Measurements from ENCODE around the gene MED19. TPM values are rescaled to one million over a fixed set of nuclear protein-coding genes. Genes with fewer than 3 reads are reported as not detected.

The MED19 gene
- total and polyA plus RNA-seq, 3 experiments from 2014 or later: 16.8 to 19.7 (median 18.4) TPM

DNA sequence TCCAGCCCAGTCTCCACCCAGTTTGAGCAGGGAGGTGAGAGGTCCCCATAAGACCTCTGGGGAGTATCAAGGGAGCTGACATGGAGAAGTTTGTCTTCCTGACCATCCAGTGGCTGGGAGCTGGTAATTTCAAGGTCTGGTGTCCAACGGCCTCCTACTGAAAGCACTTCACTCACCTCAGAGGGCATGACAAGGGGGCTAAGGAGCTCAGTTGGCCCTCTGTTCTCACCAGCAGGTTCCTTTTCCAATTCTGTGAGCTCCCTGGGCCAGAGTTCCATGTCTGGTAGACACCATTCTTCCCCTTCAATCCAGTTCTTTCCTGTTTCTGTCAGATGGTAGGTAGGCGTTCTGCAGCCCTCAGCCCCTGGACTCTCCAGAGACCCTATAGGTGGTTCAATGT is 32.3 kb upstream of the MED19 start:
- H3K4me3 Mint-ChIP-seq: peak overlapping the region in 4 of 7 donors; percentile 28 to 59 (median 56)
- Histone ChIP-seq H3K27ac (ENCODE audit: low read depth, low read length) (no peak overlapping the region), H3K4me1 (ENCODE audit: insufficient read depth, low read length) (peaks cover 26% of the 10 kb centered on the region), H3K4me3 (ENCODE audit: low read length) (no peak overlapping the region), H3K36me3 (ENCODE audit: insufficient read depth, low read length) (peaks cover 17% of the 10 kb centered on the region), H3K9me3 (ENCODE audit: low read length) (no peaks in the 10 kb centered on the region), H3K27me3 (ENCODE audit: insufficient read depth, low read length, poor library complexity, severe bottlenecking) (no peaks in the 10 kb centered on the region)
- peaks cover 30 to 58% (median 40%) of the 10 kb centered on the region in 3 donors for H3K4me1 Mint-ChIP-seq
- CTCF ChIA-PET: interaction anchor here (1.2 to 2.3 kb wide), 3 partner anchors 57 to 251 kb away, joined by 3 to 8 read pairs (median 4); partner anchors contain the start of gene UBE2L6
- POLR2A ChIA-PET: no interaction called here
- H3K36me3 Mint-ChIP-seq: peaks cover 0 to 68% (median 12%) of the 10 kb centered on the region in 3 donors
- DNase-seq: no peak
- H3K27me3 Mint-ChIP-seq: peaks cover 0 to 2% of the 10 kb centered on the region in 2 donors
- H3K27ac Mint-ChIP-seq: peak overlapping the region in 6 of 8 donors; percentile 43 to 91 (median 76)
- no peaks in the 10 kb centered on the region for H3K9me3 Mint-ChIP-seq

- Histone ChIP-seq H3K27ac (ENCODE audit: low read depth, low read length) (peak overlapping the region; percentile 90), H3K9me3 (ENCODE audit: low read length) (no peaks in the 10 kb centered on the region), H3K4me1 (ENCODE audit: insufficient read depth, low read length) (peaks cover 26% of the 10 kb centered on the region), H3K36me3 (ENCODE audit: insufficient read depth, low read length) (peaks cover 28% of the 10 kb centered on the region), H3K4me3 (ENCODE audit: low read length) (peak overlapping the region; percentile 93), H3K27me3 (ENCODE audit: insufficient read depth, low read length, poor library complexity, severe bottlenecking) (no peaks in the 10 kb centered on the region)
- Mint-ChIP-seq H3K9me3 (no peaks in the 10 kb centered on the region), H3K36me3 (peaks cover 0 to 75% (median 16%) of the 10 kb centered on the region in 3 donors), H3K27ac (peak overlapping the region; percentile 94 to 100 (median 98)), H3K27me3 (peaks cover 0 to 2% of the 10 kb centered on the region in 2 donors), H3K4me1 (peaks cover 28 to 51% (median 40%) of the 10 kb centered on the region in 3 donors), H3K4me3 (peak overlapping the region; percentile 92 to 100 (median 98))
- ChIA-PET CTCF (interaction anchor here (0.9 to 2.1 kb wide), 5 partner anchors 10 to 782 kb away, joined by 4 to 16 read pairs (median 5); partner anchors contain the start of genes BTBD18 and UBE2L6), POLR2A (interaction anchor here (0.6 to 2.4 kb wide), 4 partner anchors 30 to 783 kb away, joined by 3 to 10 read pairs (median 6); partner anchors contain the start of genes CLP1, MED19 and TMX2)
- DNase-seq: no peak
Measured at GRCh38 chr11:57742087-57742452, 30.1 kb upstream of the MED19 start.

DNA sequence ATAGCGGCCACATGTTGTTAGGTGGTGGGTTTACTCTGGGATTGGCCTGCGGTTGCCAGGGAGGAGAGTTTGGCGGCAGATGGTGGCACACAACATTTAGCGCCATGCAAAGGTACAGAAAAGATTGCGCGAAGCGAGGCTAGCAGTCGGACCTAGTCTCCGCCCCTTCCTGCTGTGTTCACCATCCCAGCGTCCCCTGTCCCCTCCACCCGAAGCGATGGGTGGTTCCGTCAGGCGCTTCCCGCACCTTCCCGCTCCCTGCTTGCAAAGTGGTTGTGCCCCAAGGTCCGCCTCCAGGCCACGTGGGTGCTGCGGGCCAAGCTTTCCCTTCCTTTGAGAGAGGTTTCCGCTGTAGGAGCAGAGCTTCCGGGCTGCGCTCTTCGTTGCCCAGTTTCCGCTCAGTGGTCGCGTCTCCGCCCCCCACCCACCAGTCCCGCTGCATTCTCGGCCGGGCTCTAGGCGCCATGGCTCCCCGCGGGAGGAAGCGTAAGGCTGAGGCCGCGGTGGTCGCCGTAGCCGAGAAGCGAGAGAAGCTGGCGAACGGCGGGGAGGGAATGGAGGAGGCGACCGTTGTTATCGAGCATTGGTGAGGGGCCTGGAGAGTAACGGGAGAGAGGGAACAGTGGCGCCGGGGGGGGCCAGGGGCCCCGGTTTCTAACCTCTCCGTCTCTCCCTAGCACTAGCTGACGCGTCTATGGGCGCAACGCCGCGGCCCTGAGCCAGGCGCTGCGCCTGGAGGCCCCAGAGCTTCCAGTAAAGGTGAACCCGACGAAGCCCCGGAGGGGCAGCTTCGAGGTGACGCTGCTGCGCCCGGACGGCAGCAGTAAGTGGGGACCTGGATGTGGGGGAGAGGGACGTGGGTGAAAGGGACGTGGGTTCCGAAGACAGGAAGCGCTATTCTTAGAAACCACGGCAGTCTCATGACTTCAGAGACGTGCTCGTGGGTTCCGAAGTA is 29.4 kb upstream of the MED19 start, which contains the start of gene SELENOH:
TSS of gene SELENOH (plus strand) at position 360 of the 955 bp plus-strand sequence. CDS start at position 465, 105 bp downstream.
- Mint-ChIP-seq H3K4me1 (peaks cover 27 to 49% (median 40%) of the 10 kb centered on the region in 3 donors), H3K9me3 (no peaks in the 10 kb centered on the region)

GRCh38 chr11:57735619-57736298 is 23.7 kb upstream of the MED19 start:
- CTCF ChIA-PET: interaction anchor here (1.4 kb wide), 1 partner anchor 65 kb away, joined by 4 read pairs; no protein-coding TSS in a partner anchor

More for the DNA sequence above, 29.4 kb upstream of the MED19 start, which contains the start of gene SELENOH:
- peak within 1 kb of the TSS; percentile 93 for H3K4me3 ChIP-seq (ENCODE audit: low read length)
- Mint-ChIP-seq H3K27ac (peak within 1 kb of the TSS; percentile 94 to 100 (median 98)), H3K36me3 (peaks cover 0 to 72% (median 15%) of the 10 kb centered on the region in 3 donors), H3K4me3 (peak within 1 kb of the TSS; percentile 92 to 100 (median 98)), H3K27me3 (peaks cover 0 to 2% of the 10 kb centered on the region in 2 donors)
- DNase-seq: peak; percentile 85 to 91 (median 89)
- peak within 1 kb of the TSS; percentile 90 for H3K27ac ChIP-seq (ENCODE audit: low read depth, low read length)
- H3K36me3 ChIP-seq (ENCODE audit: insufficient read depth, low read length): peaks cover 28% of the 10 kb centered on the region
- no peaks in the 10 kb centered on the region for H3K27me3 ChIP-seq (ENCODE audit: insufficient read depth, low read length, poor library complexity, severe bottlenecking)
- CTCF ChIA-PET: interaction anchor here (0.9 to 2.1 kb wide), 5 partner anchors 11 to 783 kb away, joined by 4 to 16 read pairs (median 5); partner anchors contain the start of genes BTBD18 and UBE2L6
- POLR2A ChIA-PET: interaction anchor here (0.9 to 2.4 kb wide), 7 partner anchors 14 to 784 kb away, joined by 3 to 10 read pairs (median 3); partner anchors contain the start of genes CLP1, MED19 and TMX2
- H3K9me3 ChIP-seq (ENCODE audit: low read length): no peaks in the 10 kb centered on the region
- peaks cover 26% of the 10 kb centered on the region for H3K4me1 ChIP-seq (ENCODE audit: insufficient read depth, low read length)

DNA sequence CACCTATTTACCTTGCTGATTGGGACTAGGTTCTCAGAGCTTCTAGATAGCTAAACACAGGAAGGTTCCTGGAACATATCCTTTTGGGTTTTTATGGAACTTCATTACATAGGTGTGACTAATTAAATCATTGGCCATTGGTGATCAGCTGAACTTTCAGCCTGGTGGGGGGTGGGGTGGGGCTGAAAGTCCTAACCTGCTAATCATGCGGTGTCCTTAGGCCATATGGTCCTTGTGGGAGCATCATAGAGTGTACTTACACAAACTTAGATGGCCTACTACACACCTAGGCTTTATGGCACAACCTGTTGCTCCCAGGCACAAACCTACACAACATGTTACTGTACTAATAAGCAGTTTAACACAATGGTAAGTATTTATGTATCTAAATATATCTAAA is 20.6 kb upstream of the MED19 start:
- Histone ChIP-seq H3K9me3 (ENCODE audit: low read length) (no peaks in the 10 kb centered on the region), H3K36me3 (ENCODE audit: insufficient read depth, low read length) (peaks cover 5% of the 10 kb centered on the region), H3K27ac (ENCODE audit: low read depth, low read length) (no peak overlapping the region), H3K4me1 (ENCODE audit: insufficient read depth, low read length) (no peaks in the 10 kb centered on the region), H3K4me3 (ENCODE audit: low read length) (no peak overlapping the region), H3K27me3 (ENCODE audit: insufficient read depth, low read length, poor library complexity, severe bottlenecking) (no peaks in the 10 kb centered on the region)
- ChIA-PET CTCF (interaction anchor here (0.9 kb wide), 1 partner anchor 68 kb away, joined by 3 read pairs; no protein-coding TSS in a partner anchor), POLR2A (no interaction called here)
- Mint-ChIP-seq H3K9me3 (no peaks in the 10 kb centered on the region), H3K36me3 (peaks cover 0 to 38% (median 5%) of the 10 kb centered on the region in 3 donors), H3K4me1 (peaks cover 6 to 35% (median 23%) of the 10 kb centered on the region in 3 donors), H3K4me3 (no peak overlapping the region), H3K27me3 (no peaks in the 10 kb centered on the region), H3K27ac (no peak overlapping the region)
- no peak for DNase-seq

More at GRCh38 chr11:57735619-57736298, 23.7 kb upstream of the MED19 start:
- no peaks in the 10 kb centered on the region for H3K27me3 Mint-ChIP-seq
- no peak overlapping the region for H3K27ac ChIP-seq (ENCODE audit: low read depth, low read length)
- H3K27me3 ChIP-seq (ENCODE audit: insufficient read depth, low read length, poor library complexity, severe bottlenecking): no peaks in the 10 kb centered on the region
- H3K4me3 ChIP-seq (ENCODE audit: low read length): no peak overlapping the region
- peaks cover 4 to 22% (median 16%) of the 10 kb centered on the region in 3 donors for H3K4me1 Mint-ChIP-seq
- H3K36me3 ChIP-seq (ENCODE audit: insufficient read depth, low read length): peaks cover 11% of the 10 kb centered on the region
- H3K9me3 ChIP-seq (ENCODE audit: low read length): no peaks in the 10 kb centered on the region
- H3K36me3 Mint-ChIP-seq: peaks cover 0 to 42% (median 11%) of the 10 kb centered on the region in 3 donors
- no peaks in the 10 kb centered on the region for H3K9me3 Mint-ChIP-seq
- peak overlapping the region in 4 of 8 donors; percentile 10 to 77 (median 30) for H3K27ac Mint-ChIP-seq
- H3K4me1 ChIP-seq (ENCODE audit: insufficient read depth, low read length): peaks cover 5% of the 10 kb centered on the region
- POLR2A ChIA-PET: no interaction called here
- H3K4me3 Mint-ChIP-seq: peak overlapping the region in 2 of 7 donors; percentile 3 to 45
- DNase-seq: no peak

DNA sequence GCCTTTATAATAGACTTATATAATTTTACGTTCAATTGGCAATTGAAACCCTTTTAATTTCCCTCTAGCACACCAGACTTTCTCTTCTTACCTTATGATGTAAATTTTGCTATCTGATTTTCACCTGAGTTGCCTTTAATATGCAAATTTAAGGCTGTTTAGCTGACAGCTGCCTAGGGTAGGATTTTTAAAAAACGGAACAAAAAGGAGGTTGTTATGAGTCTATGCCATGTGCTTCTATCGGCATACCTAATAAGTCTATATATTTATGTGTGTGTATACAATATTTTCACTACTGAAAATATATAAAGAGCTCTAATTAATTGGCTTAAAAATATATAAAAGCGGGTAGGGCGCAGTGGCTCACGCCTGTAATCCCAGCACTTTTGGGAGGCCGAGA is 17.5 kb upstream of the MED19 start:
- no peak overlapping the region for H3K4me3 Mint-ChIP-seq
- no peak overlapping the region for H3K4me3 ChIP-seq (ENCODE audit: low read length)
- H3K36me3 ChIP-seq (ENCODE audit: insufficient read depth, low read length): no peaks in the 10 kb centered on the region

GRCh38 chr11:57728829-57729228 is 16.8 kb upstream of the MED19 start:
- H3K27ac ChIP-seq (ENCODE audit: low read depth, low read length): peak overlapping the region; percentile 12
- H3K27me3 Mint-ChIP-seq: no peaks in the 10 kb centered on the region
- H3K27me3 ChIP-seq (ENCODE audit: insufficient read depth, low read length, poor library complexity, severe bottlenecking): no peaks in the 10 kb centered on the region
- no peaks in the 10 kb centered on the region for H3K9me3 ChIP-seq (ENCODE audit: low read length)
- no peak overlapping the region for H3K4me3 Mint-ChIP-seq
- H3K4me1 Mint-ChIP-seq: peaks cover 9 to 32% (median 26%) of the 10 kb centered on the region in 3 donors
- CTCF ChIA-PET: no interaction called here
- H3K4me3 ChIP-seq (ENCODE audit: low read length): no peak overlapping the region
- no peaks in the 10 kb centered on the region for H3K36me3 ChIP-seq (ENCODE audit: insufficient read depth, low read length)
- H3K36me3 Mint-ChIP-seq: peaks cover 0 to 25% (median 2%) of the 10 kb centered on the region in 3 donors
- no peaks in the 10 kb centered on the region for H3K4me1 ChIP-seq (ENCODE audit: insufficient read depth, low read length)
- H3K27ac Mint-ChIP-seq: peak overlapping the region in 6 of 8 donors; percentile 12 to 70 (median 36)
- POLR2A ChIA-PET: no interaction called here
- DNase-seq: no peak
- H3K9me3 Mint-ChIP-seq: no peaks in the 10 kb centered on the region

More for the DNA sequence above, 17.5 kb upstream of the MED19 start:
- H3K27me3 ChIP-seq (ENCODE audit: insufficient read depth, low read length, poor library complexity, severe bottlenecking): no peaks in the 10 kb centered on the region
- no peak overlapping the region for H3K27ac ChIP-seq (ENCODE audit: low read depth, low read length)
- Mint-ChIP-seq H3K4me1 (peaks cover 9 to 32% (median 26%) of the 10 kb centered on the region in 3 donors), H3K27ac (no peak overlapping the region), H3K27me3 (no peaks in the 10 kb centered on the region), H3K36me3 (peaks cover 0 to 25% (median 2%) of the 10 kb centered on the region in 3 donors), H3K9me3 (no peaks in the 10 kb centered on the region)
- CTCF ChIA-PET: no interaction called here
- POLR2A ChIA-PET: no interaction called here
- H3K9me3 ChIP-seq (ENCODE audit: low read length): no peaks in the 10 kb centered on the region
- no peak for DNase-seq
- H3K4me1 ChIP-seq (ENCODE audit: insufficient read depth, low read length): no peaks in the 10 kb centered on the region
